Parathyroid adenoma (tissue), 2 donors: ENCODE data around the gene SLC24A3.

Experiments used
- H2AFZ ChIP-seq: fragments of 300-600 bp; sonication (generic); one replicate; pipeline ENCODE4 v1.7.0; 2017; ENCODE audit warnings: antibody characterized with exemption, mild to moderate bottlenecking
- H3K27ac ChIP-seq: fragments of 300-600 bp; sonication (generic); one replicate; pipeline ENCODE4 v1.7.0; 2017
- H3K27me3 ChIP-seq: fragments of 300-600 bp; sonication (generic); one replicate; pipeline ENCODE4 v1.7.0; 2017; ENCODE audit warnings: low read length; ENCODE audit not compliant: control insufficient read depth, insufficient read depth
- H3K36me3 ChIP-seq: fragments of 300-600 bp; sonication (generic); one replicate; pipeline ENCODE4 v1.7.0; 2017; ENCODE audit warnings: low read length; ENCODE audit not compliant: control insufficient read depth, insufficient read depth
- H3K4me1 ChIP-seq: fragments of 300-600 bp; sonication (generic); one replicate; pipeline ENCODE4 v1.7.0; 2017; ENCODE audit warnings: control low read depth
- H3K4me2 ChIP-seq: fragments of 300-600 bp; sonication (generic); one replicate; pipeline ENCODE4 v1.7.0; 2017; ENCODE audit warnings: low read length
- H3K4me3 ChIP-seq: fragments of 300-600 bp; sonication (generic); one replicate; pipeline ENCODE4 v1.7.0; 2017; ENCODE audit warnings: low read depth, low read length
- H3K79me2 ChIP-seq: fragments of 300-600 bp; sonication (generic); one replicate; pipeline ENCODE4 v1.7.0; 2017; ENCODE audit warnings: control low read depth
- H3K9ac ChIP-seq: fragments of 300-600 bp; sonication (generic); one replicate; pipeline ENCODE4 v1.7.0; 2017; ENCODE audit warnings: mild to moderate bottlenecking
- H3K9me3 ChIP-seq: fragments of 300-600 bp; sonication (generic); one replicate; pipeline ENCODE4 v1.7.0; 2017; ENCODE audit warnings: low read length; ENCODE audit not compliant: control insufficient read depth
- CTCF ChIP-seq: fragments of 300-600 bp; sonication (generic); IDR thresholded peaks from one replicate; pipeline ENCODE4 v1.7.0; 2017; ENCODE audit warnings: antibody characterized with exemption, mild to moderate bottlenecking
- donor health status: primary hyperparathyroidism.

The SLC24A3 gene

GRCh38 chr20:19415786-19416185, 203.3 kb downstream of the SLC24A3 start:
- no peaks in the 10 kb centered on the region for H3K79me2 ChIP-seq
- no peak overlapping the region for H3K4me3 ChIP-seq
- H3K27ac ChIP-seq = no peak overlapping the region
- no peak overlapping the region for H3K9ac ChIP-seq
- H2AFZ ChIP-seq = no peak overlapping the region
- H3K9me3 ChIP-seq = no peaks in the 10 kb centered on the region
- no peak overlapping the region for H3K4me2 ChIP-seq
- H3K27me3 ChIP-seq = no peaks in the 10 kb centered on the region
- no peaks in the 10 kb centered on the region for H3K36me3 ChIP-seq
- no peak for TF ChIP-seq CTCF
- no peaks in the 10 kb centered on the region for H3K4me1 ChIP-seq

- Histone ChIP-seq H3K27ac (no peak overlapping the region), H3K27me3 (no peaks in the 10 kb centered on the region), H2AFZ (no peak overlapping the region), H3K9me3 (no peaks in the 10 kb centered on the region), H3K4me2 (no peak overlapping the region), H3K4me1 (no peaks in the 10 kb centered on the region), H3K9ac (no peak overlapping the region), H3K4me3 (no peak overlapping the region), H3K36me3 (no peaks in the 10 kb centered on the region), H3K79me2 (no peaks in the 10 kb centered on the region)
- no peak for TF ChIP-seq CTCF
Measured at GRCh38 chr20:19416627-19417026, 204.2 kb downstream of the SLC24A3 start.

GRCh38 chr20:19419396-19419795, 207.0 kb downstream of the SLC24A3 start:
- H3K79me2 ChIP-seq = no peaks in the 10 kb centered on the region
- H3K36me3 ChIP-seq = no peaks in the 10 kb centered on the region
- no peak overlapping the region for H3K9ac ChIP-seq
- H3K27ac ChIP-seq = no peak overlapping the region
- no peaks in the 10 kb centered on the region for H3K4me1 ChIP-seq
- H3K9me3 ChIP-seq = no peaks in the 10 kb centered on the region
- H3K4me2 ChIP-seq = no peak overlapping the region
- no peak overlapping the region for H3K4me3 ChIP-seq
- H2AFZ ChIP-seq = no peak overlapping the region
- TF ChIP-seq CTCF = no peak
- H3K27me3 ChIP-seq = no peaks in the 10 kb centered on the region

- no peak overlapping the region for H3K27ac ChIP-seq
- no peak overlapping the region for H2AFZ ChIP-seq
- no peak for TF ChIP-seq CTCF
- H3K36me3 ChIP-seq = no peaks in the 10 kb centered on the region
- H3K4me1 ChIP-seq = peaks cover 12% of the 10 kb centered on the region
- H3K27me3 ChIP-seq = no peaks in the 10 kb centered on the region
- no peaks in the 10 kb centered on the region for H3K9me3 ChIP-seq
- no peak overlapping the region for H3K4me3 ChIP-seq
- no peaks in the 10 kb centered on the region for H3K79me2 ChIP-seq
- H3K9ac ChIP-seq = no peak overlapping the region
- no peak overlapping the region for H3K4me2 ChIP-seq
Measured at GRCh38 chr20:19423097-19423899, 210.9 kb downstream of the SLC24A3 start.
